ENCODE data around the gene NPC2.

NPC2 gene

DNA sequence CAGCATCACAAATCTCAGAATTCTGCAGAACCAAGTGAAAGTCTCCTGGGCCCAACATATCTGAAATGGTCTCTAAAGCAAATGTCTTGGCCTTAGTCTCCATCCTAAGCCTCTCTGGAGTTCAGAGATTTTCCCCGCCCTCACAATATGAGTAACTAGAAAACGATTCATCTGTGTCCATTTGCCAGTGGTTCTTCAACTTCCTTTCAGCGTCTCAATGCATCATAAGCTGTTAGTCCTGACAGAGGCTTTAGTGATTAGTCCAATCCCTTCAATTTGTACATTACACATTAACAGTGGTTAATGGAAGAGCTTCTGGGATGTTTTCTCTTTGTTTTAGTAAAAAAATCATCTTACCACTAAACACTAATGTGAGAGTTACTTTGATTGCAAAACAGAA lies 17.4 kb downstream of the NPC2 start:
- POLR2A ChIA-PET: interaction anchor here (0.8 kb wide), 1 partner anchor 18 kb away, joined by 4 read pairs; the partner anchor contains the start of genes ISCA2 and NPC2
- H3K4me3 ChIP-seq (ENCODE audit: low read depth, low read length): no peak overlapping the region
- DNase-seq (ENCODE audit: low read depth, low spot score): no peak
- TF ChIP-seq, protein P1, sequence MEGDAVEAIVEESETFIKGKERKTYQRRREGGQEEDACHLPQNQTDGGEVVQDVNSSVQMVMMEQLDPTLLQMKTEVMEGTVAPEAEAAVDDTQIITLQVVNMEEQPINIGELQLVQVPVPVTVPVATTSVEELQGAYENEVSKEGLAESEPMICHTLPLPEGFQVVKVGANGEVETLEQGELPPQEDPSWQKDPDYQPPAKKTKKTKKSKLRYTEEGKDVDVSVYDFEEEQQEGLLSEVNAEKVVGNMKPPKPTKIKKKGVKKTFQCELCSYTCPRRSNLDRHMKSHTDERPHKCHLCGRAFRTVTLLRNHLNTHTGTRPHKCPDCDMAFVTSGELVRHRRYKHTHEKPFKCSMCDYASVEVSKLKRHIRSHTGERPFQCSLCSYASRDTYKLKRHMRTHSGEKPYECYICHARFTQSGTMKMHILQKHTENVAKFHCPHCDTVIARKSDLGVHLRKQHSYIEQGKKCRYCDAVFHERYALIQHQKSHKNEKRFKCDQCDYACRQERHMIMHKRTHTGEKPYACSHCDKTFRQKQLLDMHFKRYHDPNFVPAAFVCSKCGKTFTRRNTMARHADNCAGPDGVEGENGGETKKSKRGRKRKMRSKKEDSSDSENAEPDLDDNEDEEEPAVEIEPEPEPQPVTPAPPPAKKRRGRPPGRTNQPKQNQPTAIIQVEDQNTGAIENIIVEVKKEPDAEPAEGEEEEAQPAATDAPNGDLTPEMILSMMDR (IDR thresholded peaks at IDR 0.05; ENCODE audit: insufficient read depth, low read length, missing control alignments): no peak
- CTCF ChIA-PET: interaction anchor here (0.8 to 12.6 kb wide), 10 partner anchors 9 to 218 kb away, joined by 3 to 164 read pairs (median 5); partner anchors contain the start of gene ABCD4

DNA sequence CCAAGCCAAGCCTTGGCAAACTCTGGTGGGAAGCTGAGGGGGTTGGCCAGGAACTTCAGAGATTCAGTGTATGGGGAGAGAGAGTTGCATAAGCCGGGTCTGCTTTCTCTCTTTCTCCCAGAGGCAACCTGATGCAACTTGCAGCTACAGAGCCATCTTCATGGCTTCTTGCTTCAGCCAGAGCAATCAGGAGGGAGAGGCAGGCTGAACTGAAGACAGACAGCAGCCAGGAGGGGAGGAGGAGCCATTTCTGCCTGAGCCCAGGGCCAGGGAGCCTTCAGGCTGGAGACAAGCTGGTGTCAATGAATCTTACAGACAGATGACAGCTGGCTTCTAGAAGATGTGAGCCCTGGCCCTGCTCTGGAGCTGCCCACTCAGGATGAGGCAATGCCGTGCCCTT lies 18.7 kb downstream of the NPC2 start:
- POLR2A ChIA-PET: no interaction called here
- CTCF ChIA-PET: interaction anchor here (1.2 to 12.6 kb wide), 4 partner anchors 16 to 217 kb away, joined by 4 to 164 read pairs (median 70); partner anchors contain the start of gene ABCD4

DNA sequence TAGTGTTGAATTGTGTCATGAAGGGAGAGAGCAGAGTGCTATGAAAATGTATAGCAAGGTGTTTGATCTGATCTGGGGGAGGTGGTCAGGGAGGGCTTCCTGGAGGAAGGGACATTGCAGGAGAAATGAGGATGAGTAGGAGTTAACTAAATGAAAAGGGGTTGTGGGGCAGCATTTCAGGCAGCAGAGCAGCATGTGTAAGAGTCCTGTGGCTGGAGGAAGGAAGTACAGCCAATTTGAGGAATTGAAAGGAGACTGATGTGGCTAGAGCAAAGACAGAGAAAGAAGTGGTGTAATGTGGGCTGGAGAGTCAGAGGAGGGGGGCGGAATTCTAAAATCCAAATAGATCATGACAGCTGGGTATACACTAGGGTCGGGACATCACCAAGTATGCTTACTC lies 20.5 kb downstream of the NPC2 start:
- no peak overlapping the region for H3K4me3 ChIP-seq (ENCODE audit: low read depth, low read length)
- ChIA-PET CTCF (interaction anchor here (10.9 to 12.6 kb wide), 2 partner anchors 14 to 106 kb away, joined by 131 to 164 read pairs; no protein-coding TSS in a partner anchor), POLR2A (no interaction called here)
- TF ChIP-seq, protein P1 (IDR thresholded peaks at IDR 0.05; ENCODE audit: insufficient read depth, low read length, missing control alignments): no peak
- DNase-seq (ENCODE audit: low read depth, low spot score): no peak

More for the DNA sequence above, 18.7 kb downstream of the NPC2 start:
- TF ChIP-seq, protein P1 (IDR thresholded peaks at IDR 0.05; ENCODE audit: insufficient read depth, low read length, missing control alignments): no peak
- H3K4me3 ChIP-seq (ENCODE audit: low read depth, low read length): no peak overlapping the region
- no peak for DNase-seq (ENCODE audit: low read depth, low spot score)

DNA sequence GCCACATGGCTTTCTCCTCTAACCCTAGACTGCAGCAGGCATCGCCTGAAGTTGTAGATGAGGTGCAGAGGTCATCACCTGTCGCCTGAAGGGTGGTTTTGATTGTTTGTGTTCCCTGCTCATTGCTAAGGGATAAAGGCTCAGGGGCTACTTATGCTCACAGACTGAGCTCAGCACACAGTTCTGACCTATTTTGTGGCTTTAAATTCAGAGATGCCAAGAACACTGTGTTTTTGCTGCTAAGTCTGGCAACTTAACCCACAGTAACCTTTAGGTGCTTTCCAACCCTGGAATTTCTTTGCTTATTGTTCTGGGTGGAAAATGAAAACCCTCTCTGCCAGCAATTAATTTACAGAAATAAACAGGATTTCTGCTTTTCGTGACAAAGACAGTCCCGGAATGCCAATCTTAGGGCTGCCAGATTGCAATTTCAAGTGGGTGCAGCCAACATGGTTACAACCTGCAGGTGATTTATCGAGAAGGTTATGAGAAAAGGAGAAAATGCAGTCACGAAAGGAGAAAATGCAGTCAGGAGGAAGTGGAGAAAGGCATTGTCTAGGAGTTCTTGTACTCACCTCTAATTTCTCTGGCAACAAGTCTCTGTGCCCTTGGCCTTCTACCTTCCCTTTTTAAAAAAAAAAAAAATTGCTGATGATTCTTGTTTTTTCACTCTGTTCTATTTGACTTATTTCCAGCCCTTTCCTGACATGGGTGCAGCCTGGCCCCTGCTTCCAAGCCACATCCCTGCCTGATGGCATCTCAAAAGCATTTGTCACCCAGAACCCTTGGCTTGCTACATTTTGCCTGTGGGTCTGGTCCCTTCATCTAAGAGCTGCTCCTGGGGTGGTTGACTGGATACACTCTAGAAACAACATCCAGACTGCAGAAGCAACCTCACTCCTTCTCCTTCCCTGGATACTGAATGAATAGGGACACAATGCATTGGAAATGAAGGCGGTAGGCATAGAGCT lies 23.3 kb downstream of the NPC2 start:
- ChIA-PET POLR2A (no interaction called here), CTCF (interaction anchor here (1.2 kb wide), 1 partner anchor 9 kb away, joined by 3 read pairs; no protein-coding TSS in a partner anchor)

DNA sequence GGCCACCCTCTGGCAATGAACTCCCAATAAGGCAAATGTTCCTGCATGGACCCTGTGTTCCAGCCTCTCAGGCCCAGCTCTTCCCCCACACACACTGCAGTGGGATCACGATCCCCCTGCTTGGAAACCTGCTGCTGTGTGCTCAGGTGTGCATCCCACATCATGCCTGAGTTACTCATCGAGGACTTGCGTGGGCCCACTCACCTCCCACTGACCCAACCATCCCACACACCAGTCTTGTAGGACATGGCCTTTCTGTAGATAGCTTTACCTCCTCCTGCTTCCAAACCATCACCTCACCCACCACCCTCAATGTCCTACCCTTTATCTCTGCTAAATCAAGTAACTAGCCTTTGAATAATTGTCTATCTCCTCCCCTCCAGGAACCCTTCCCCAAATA lies 24.6 kb downstream of the NPC2 start:
- no peak overlapping the region for H3K4me3 ChIP-seq (ENCODE audit: low read depth, low read length)
- no peak for DNase-seq (ENCODE audit: low read depth, low spot score)
- POLR2A ChIA-PET: no interaction called here
- CTCF ChIA-PET: no interaction called here
- TF ChIP-seq, protein P1 (IDR thresholded peaks at IDR 0.05; ENCODE audit: insufficient read depth, low read length, missing control alignments): no peak

More for the DNA sequence above, 23.3 kb downstream of the NPC2 start:
- no peak overlapping the region for H3K4me3 ChIP-seq (ENCODE audit: low read depth, low read length)
- DNase-seq (ENCODE audit: low read depth, low spot score): no peak
- TF ChIP-seq, protein P1 (IDR thresholded peaks at IDR 0.05; ENCODE audit: insufficient read depth, low read length, missing control alignments): no peak

DNA sequence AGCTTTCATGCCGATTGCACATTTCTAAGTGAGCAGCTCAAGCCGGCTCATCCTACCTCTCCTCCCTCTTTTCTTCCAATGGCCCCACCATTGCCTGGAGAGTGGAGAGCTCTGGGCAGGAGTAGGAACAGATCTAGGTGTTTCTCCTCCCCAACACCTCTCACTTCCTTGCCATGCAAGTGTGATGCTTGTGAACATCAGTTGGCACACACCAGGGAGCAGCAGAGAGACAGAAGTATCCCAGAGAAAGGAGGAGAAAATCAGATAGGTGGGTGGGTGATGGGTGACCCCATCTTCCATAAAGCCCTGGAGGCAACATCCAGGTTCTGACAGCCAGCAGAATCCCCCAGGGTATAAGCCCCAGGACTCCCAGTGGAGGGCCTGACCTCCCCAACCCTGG lies 27.8 kb downstream of the NPC2 start:
- ChIA-PET CTCF (interaction anchor here (0.8 kb wide), 1 partner anchor 8 kb away, joined by 4 read pairs; no protein-coding TSS in a partner anchor), POLR2A (no interaction called here)
- H3K4me3 ChIP-seq (ENCODE audit: low read depth, low read length): no peak overlapping the region
- TF ChIP-seq, protein P1 (IDR thresholded peaks at IDR 0.05; ENCODE audit: insufficient read depth, low read length, missing control alignments): no peak
- no peak for DNase-seq (ENCODE audit: low read depth, low spot score)

Measured in AG04449 (cell line).